Effector memory CD4-positive, alpha-beta T cell (primary cell): Measurements from ENCODE around the gene CRHBP.
"Not testable (repeated sequence)": the region's sequence is repeated elsewhere in the genome, so short reads cannot be mapped to it uniquely, and the experiment has no call there.

Experiments
- DNase-seq, 3 donors: peaks; one replicate each; pipeline ENCODE4 v3.0.0-alpha.2; 2020
- H3K27ac ChIP-seq: 2 replicates; pipeline ENCODE4 v1.7.0; 2013; ENCODE audit warnings: mild to moderate bottlenecking, low read length, moderate library complexity; ENCODE audit not compliant: insufficient read depth, poor library complexity, severe bottlenecking
- H3K27me3 ChIP-seq: replicated peaks from 2 replicates; pipeline ENCODE4 v1.7.0; 2013; ENCODE audit warnings: mild to moderate bottlenecking, low read length; ENCODE audit not compliant: insufficient read depth, control insufficient read depth, poor library complexity, severe bottlenecking
- H3K36me3 ChIP-seq: 2 replicates; pipeline ENCODE4 v1.7.0; 2013; ENCODE audit warnings: mild to moderate bottlenecking, low read length, moderate library complexity; ENCODE audit not compliant: control insufficient read depth, insufficient read depth
- H3K4me1 ChIP-seq: 2 replicates; pipeline ENCODE4 v1.7.0; 2013; ENCODE audit warnings: low read length, mild to moderate bottlenecking; ENCODE audit not compliant: control insufficient read depth, insufficient read depth, poor library complexity, severe bottlenecking
- H3K4me3 ChIP-seq: 2 replicates; pipeline ENCODE4 v1.7.0; 2013; ENCODE audit warnings: low read length, low read depth, mild to moderate bottlenecking; ENCODE audit not compliant: insufficient read depth, poor library complexity, severe bottlenecking
- H3K9me3 ChIP-seq: 2 replicates; pipeline ENCODE4 v1.7.0; 2013; ENCODE audit warnings: mild to moderate bottlenecking, low read length, moderate library complexity; ENCODE audit not compliant: control insufficient read depth
- total RNA-seq, 3 donors: gene quantifications; one replicate each; lab custom pipeline; 2026; lab: John Stamatoyannopoulos, UW

Gene CRHBP, protein sequence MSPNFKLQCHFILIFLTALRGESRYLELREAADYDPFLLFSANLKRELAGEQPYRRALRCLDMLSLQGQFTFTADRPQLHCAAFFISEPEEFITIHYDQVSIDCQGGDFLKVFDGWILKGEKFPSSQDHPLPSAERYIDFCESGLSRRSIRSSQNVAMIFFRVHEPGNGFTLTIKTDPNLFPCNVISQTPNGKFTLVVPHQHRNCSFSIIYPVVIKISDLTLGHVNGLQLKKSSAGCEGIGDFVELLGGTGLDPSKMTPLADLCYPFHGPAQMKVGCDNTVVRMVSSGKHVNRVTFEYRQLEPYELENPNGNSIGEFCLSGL
- 0 to 0.09 (median 0) reads per million in 3 donors for total RNA-seq

GRCh38 chr5:76952795-76953536, at the start of gene CRHBP:
Gene CRHBP (plus strand): TSS chr5:76953045. CDS start chr5:76953135, 90 bp downstream.
- peaks cover 8% of the 10 kb centered on the region for H3K4me1 ChIP-seq
- DNase-seq, result no peak
- H3K27ac ChIP-seq, result no peak within 1 kb of the TSS
- no peak within 1 kb of the TSS for H3K4me3 ChIP-seq
- peaks cover 9% of the 10 kb centered on the region for H3K27me3 ChIP-seq
- H3K9me3 ChIP-seq, result no peaks in the 10 kb centered on the region
- no peaks in the 10 kb centered on the region for H3K36me3 ChIP-seq

DNA sequence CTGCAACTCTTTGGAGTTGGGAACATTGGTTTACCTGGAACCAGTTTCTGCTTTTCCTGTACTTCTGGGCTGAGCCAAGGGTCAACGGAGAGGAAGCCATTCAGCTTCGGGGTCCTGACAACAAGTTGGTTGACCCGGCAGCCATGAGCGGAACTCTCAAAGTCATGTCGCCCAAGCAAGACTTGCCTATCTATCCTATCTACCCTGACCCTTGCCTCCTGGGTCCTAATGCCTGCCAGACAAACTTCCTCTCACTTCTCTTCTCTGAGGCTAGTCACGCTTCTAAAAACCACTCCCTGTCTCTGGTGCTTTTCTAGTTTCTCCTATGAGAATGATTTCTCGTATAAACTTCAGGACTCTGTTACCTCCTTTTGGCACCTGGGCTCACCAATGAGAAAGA, 44.7 kb upstream of the CRHBP start:
- Histone ChIP-seq H3K27me3 (no peaks in the 10 kb centered on the region), H3K27ac (no peak overlapping the region), H3K36me3 (no peaks in the 10 kb centered on the region), H3K4me1 (no peaks in the 10 kb centered on the region), H3K9me3 (no peaks in the 10 kb centered on the region), H3K4me3 (no peak overlapping the region)
- DNase-seq, result no peak

- not testable (repeated sequence) for DNase-seq, H3K27me3 ChIP-seq, H3K9me3 ChIP-seq, H3K4me3 ChIP-seq, H3K27ac ChIP-seq, H3K4me1 ChIP-seq, H3K36me3 ChIP-seq
Measured at GRCh38 chr5:76910344-76910933, 42.4 kb upstream of the CRHBP start.

- not testable (repeated sequence) for H3K4me1 ChIP-seq, H3K9me3 ChIP-seq, DNase-seq, H3K27ac ChIP-seq, H3K4me3 ChIP-seq, H3K36me3 ChIP-seq, H3K27me3 ChIP-seq
Measured at GRCh38 chr5:76914671-76915070, 38.2 kb upstream of the CRHBP start.

DNA sequence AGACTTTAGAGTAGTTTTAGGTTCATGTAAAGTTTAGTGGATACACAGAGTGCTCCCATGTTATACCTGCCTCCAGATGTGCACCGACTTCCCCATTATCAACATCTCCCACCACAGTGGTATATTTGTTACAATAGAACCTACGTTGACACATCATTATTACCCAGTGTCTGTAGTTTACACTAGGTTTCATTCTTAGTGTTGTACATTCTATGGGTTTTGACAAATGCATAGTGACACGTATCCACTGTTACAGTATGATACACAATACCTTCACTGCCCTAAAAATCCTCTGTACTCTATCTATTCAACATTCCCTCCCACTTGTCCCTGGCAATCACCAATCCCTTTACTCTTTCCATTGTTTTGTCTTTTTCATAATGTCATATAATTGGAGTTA, 34.3 kb upstream of the CRHBP start:
- H3K27me3 ChIP-seq, result no peaks in the 10 kb centered on the region
- no peaks in the 10 kb centered on the region for H3K9me3 ChIP-seq
- H3K27ac ChIP-seq, result no peak overlapping the region
- DNase-seq, result no peak
- H3K36me3 ChIP-seq, result no peaks in the 10 kb centered on the region
- no peak overlapping the region for H3K4me3 ChIP-seq
- H3K4me1 ChIP-seq, result no peaks in the 10 kb centered on the region

- H3K27ac ChIP-seq, result no peak overlapping the region
Measured at GRCh38 chr5:76920491-76920890, 32.4 kb upstream of the CRHBP start.

DNA sequence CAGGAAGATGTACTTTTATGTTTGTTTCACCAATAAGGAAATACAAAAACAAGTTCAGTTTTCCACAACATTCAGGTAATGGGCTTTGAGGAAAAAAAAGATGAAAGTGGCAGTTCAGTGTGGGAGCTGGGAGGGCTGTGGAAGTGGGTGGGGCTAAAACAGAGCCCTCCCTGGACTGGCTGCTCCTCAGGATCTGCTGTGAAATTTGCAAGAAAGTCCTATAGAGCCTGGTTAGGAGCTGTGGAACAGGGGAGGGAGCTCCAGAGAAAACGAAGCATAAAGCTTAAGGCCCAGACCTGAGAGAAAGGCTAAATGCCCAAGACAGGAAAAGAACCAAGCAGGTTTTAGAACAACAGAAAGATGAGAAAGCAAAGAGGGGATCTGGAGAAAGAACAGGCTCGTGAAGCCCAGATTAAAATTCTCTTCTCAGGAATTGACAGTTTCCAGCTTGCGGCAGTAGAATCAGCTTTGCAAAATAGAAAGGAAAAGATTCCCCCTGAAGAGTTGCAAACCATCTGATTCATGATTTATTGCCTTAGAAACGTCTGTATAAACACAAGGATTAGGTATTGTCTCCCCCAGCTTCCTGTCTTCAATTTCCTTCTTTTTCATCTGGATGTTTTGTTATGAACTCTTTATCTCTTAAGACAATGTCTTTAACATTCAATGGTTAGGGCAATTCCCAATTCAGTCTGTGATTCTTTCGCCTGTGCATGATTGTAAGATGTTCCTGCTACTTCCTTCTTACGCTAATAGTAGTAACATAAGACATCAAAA, 26.3 kb upstream of the CRHBP start:
- H3K27ac ChIP-seq, result no peak overlapping the region
- H3K4me1 ChIP-seq, result no peaks in the 10 kb centered on the region
- no peak for DNase-seq

More at GRCh38 chr5:76920491-76920890, 32.4 kb upstream of the CRHBP start:
- Histone ChIP-seq H3K4me1 (no peaks in the 10 kb centered on the region), H3K9me3 (no peaks in the 10 kb centered on the region), H3K4me3 (no peak overlapping the region), H3K27me3 (no peaks in the 10 kb centered on the region), H3K36me3 (no peaks in the 10 kb centered on the region)
- no peak for DNase-seq

GRCh38 chr5:76927961-76928360, 24.9 kb upstream of the CRHBP start:
- no peak overlapping the region for H3K4me3 ChIP-seq
- H3K36me3 ChIP-seq, result no peaks in the 10 kb centered on the region
- DNase-seq, result no peak

More for the DNA sequence above, 26.3 kb upstream of the CRHBP start:
- Histone ChIP-seq H3K27me3 (no peaks in the 10 kb centered on the region), H3K36me3 (no peaks in the 10 kb centered on the region), H3K9me3 (no peaks in the 10 kb centered on the region), H3K4me3 (no peak overlapping the region)

DNA sequence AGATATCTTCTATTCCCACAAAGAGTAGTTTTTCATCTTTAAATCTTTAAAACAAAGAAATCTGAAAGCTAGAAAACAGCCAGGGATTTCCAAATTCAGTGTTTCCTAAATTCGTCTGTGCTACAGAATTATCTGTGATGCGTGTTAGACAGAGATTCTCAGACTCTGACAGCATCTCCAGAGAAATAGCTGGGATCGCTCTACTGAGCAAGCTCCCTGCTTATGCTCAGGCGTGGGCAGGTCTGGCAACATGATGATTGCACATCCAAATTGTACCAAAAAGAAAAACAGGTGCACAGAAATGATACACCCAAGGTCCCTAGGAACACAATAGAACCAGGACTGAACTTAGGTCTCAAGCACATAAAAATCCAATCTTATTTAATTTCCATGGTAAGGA, 22.8 kb upstream of the CRHBP start:
- Histone ChIP-seq H3K4me1 (no peaks in the 10 kb centered on the region), H3K27me3 (no peaks in the 10 kb centered on the region)
- no peak for DNase-seq

More at GRCh38 chr5:76927961-76928360, 24.9 kb upstream of the CRHBP start:
- H3K27ac ChIP-seq, result no peak overlapping the region
- H3K4me1 ChIP-seq, result no peaks in the 10 kb centered on the region
- H3K9me3 ChIP-seq, result no peaks in the 10 kb centered on the region
- H3K27me3 ChIP-seq, result no peaks in the 10 kb centered on the region

More for the DNA sequence above, 22.8 kb upstream of the CRHBP start:
- Histone ChIP-seq H3K27ac (no peak overlapping the region), H3K36me3 (no peaks in the 10 kb centered on the region), H3K9me3 (no peaks in the 10 kb centered on the region), H3K4me3 (no peak overlapping the region)
